Endothelial cell of coronary artery (primary cell): ENCODE measurements around the gene ANGPTL2. TPM values are rescaled to one million over a fixed set of nuclear protein-coding genes. Genes with fewer than 3 reads are reported as not detected.

Experiments used
- total RNA-seq: library from RNA; depleted of rRNA; stranded (reverse); fragments of >200 nt; gene quantifications from 2 replicates; pipeline ENCODE4 v1.2.3, GENCODE V29; 2014

Gene ANGPTL2
- total RNA-seq: 15.3 and 16.5 TPM in 2 replicates

GRCh38 chr9:127122176-127123063 lies at the start of gene ANGPTL2:
ANGPTL2 (minus strand) TSS chr9:127122635; CDS start chr9:127108731, 13,904 bp downstream.

Other genes with a start within 250 kb of the ANGPTL2 start
- 2.1 and 2.2 TPM in 2 replicates for gene RALGPS1, start 207.9 kb downstream of the ANGPTL2 start, total RNA-seq
- 2.7 and 4.1 TPM in 2 replicates for gene GARNL3, start 142.1 kb upstream of the ANGPTL2 start, total RNA-seq